ENCODE data around the gene CSNK1E. TPM values are rescaled to one million over a fixed set of nuclear protein-coding genes. Genes with fewer than 3 reads are reported as not detected.

The CSNK1E gene
- total and polyA plus RNA-seq, 10 of the 15 experiments (the other 5 are each of a cell fraction or from before 2014, with no cell fraction given), result 5.9 to 107 (median 64.9) TPM

DNA sequence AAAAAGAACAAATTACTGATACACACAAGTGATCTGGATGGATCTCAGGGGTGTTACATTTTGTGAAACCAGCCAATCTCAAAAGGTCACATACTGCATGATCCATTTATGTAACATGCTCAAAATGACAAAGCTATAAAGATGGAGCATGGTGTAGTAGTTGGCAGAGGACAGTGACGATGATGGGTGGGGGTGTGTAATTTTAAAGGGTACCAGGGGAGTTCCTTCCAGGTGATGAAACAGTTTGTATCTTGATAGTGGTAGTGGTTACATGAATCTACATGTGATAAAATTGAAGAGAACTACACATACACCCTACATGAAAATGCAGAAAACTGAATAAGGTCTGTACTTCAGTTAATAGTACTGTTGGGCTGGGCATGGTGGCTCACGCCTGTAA lies 61.5 kb downstream of the CSNK1E start:
- DNase-seq (ENCODE audit: low read depth, low spot score) (no peak), ATAC-seq (no peak), FAIRE-seq (no peak)
- H3K4me1 ChIP-seq (ENCODE audit: control insufficient read depth, insufficient read depth, low read length), result peaks cover 16% of the 10 kb centered on the region
- BruUV-seq (replicated peaks), result no TSS peak
- no peaks in the 10 kb centered on the region for H4K20me1 ChIP-seq (ENCODE audit: control insufficient read depth, insufficient read depth)
- WGBS (ENCODE audit: insufficient coverage, insufficient replicate concordance, low lambda C conversion rate, missing lambda C conversion rate), result 98% methylated on average over 2 of the region's 2 CpGs
- POLR2A ChIA-PET, result no interaction called here
- no peak overlapping the region for H3K4me2 ChIP-seq (ENCODE audit: control insufficient read depth, insufficient read depth)
- CTCF ChIA-PET, result interaction anchor here (1.9 kb wide), 1 partner anchor 203 kb away, joined by 4 read pairs; no protein-coding TSS in a partner anchor
- in situ Hi-C loops (cut with MboI) (no loop called here), intact Hi-C loops (cut with micrococcal nuclease; ENCODE audit: unreplicated experiment) (no loop called here)
- no peaks in the 10 kb centered on the region for H3K27me3 ChIP-seq (replicated peaks in 1 of 2; ENCODE audit: control insufficient read depth in 2 of 2, insufficient read depth in 2 of 2, low read length in 1 of 2)
- no peaks in the 10 kb centered on the region for H3K9me3 ChIP-seq (replicated peaks; ENCODE audit: control insufficient read depth, insufficient read depth, low read length)
- H3K4me3 ChIP-seq, result no peak overlapping the region
- RAD21 ChIA-PET (ENCODE audit: unreplicated experiment), result no interaction called here
- no peak overlapping the region for H3K9ac ChIP-seq (ENCODE audit: control insufficient read depth, insufficient read depth, low read length)
- H3K79me2 ChIP-seq (ENCODE audit: control insufficient read depth, insufficient read depth, low read length), result peaks cover 4% of the 10 kb centered on the region
- no peaks in the 10 kb centered on the region for H3K36me3 ChIP-seq (ENCODE audit: control insufficient read depth in 2 of 2, insufficient read depth in 2 of 2, low read length in 1 of 2)
- H2AFZ ChIP-seq (ENCODE audit: control insufficient read depth, low read depth, low read length), result no peak overlapping the region
- H3K27ac ChIP-seq (ENCODE audit: control insufficient read depth, insufficient read depth), result no peak overlapping the region
- SMC1A ChIA-PET (ENCODE audit: uncharacterized antibody, unreplicated experiment), result interaction anchor here (1.3 to 1.4 kb wide), 2 partner anchors 9 to 15 kb away, joined by 3 read pairs; no protein-coding TSS in a partner anchor
- TF ChIP-seq SIX5 (IDR thresholded peaks at IDR 0.05; ENCODE audit: low read depth, low read length, severe bottlenecking) (no peak), SMARCA5 (IDR thresholded peaks at IDR 0.05) (no peak), WRNIP1 (IDR thresholded peaks at IDR 0.05; ENCODE audit: borderline replicate concordance, low read depth, low read length) (no peak), NR2F1 (conservative IDR thresholded peaks at IDR 0.05) (no peak), SREBF2 (IDR thresholded peaks at IDR 0.05; ENCODE audit: low read length) (no peak), HCFC1 (IDR thresholded peaks at IDR 0.05; ENCODE audit: low read length) (no peak), ASH2L (IDR thresholded peaks at IDR 0.05; ENCODE audit: borderline replicate concordance, low read depth) (no peak), BCL11A (IDR thresholded peaks at IDR 0.05; ENCODE audit: low read depth, low read length) (no peak), RB1 (IDR thresholded peaks at IDR 0.05; ENCODE audit: borderline replicate concordance) (no peak), ZNF217 (IDR thresholded peaks at IDR 0.05) (no peak)
- TF ChIP-seq, protein P1, sequence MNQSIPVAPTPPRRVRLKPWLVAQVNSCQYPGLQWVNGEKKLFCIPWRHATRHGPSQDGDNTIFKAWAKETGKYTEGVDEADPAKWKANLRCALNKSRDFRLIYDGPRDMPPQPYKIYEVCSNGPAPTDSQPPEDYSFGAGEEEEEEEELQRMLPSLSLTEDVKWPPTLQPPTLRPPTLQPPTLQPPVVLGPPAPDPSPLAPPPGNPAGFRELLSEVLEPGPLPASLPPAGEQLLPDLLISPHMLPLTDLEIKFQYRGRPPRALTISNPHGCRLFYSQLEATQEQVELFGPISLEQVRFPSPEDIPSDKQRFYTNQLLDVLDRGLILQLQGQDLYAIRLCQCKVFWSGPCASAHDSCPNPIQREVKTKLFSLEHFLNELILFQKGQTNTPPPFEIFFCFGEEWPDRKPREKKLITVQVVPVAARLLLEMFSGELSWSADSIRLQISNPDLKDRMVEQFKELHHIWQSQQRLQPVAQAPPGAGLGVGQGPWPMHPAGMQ (IDR thresholded peaks at IDR 0.05; ENCODE audit: borderline replicate concordance), result no peak
- TF ChIP-seq, protein P2, sequence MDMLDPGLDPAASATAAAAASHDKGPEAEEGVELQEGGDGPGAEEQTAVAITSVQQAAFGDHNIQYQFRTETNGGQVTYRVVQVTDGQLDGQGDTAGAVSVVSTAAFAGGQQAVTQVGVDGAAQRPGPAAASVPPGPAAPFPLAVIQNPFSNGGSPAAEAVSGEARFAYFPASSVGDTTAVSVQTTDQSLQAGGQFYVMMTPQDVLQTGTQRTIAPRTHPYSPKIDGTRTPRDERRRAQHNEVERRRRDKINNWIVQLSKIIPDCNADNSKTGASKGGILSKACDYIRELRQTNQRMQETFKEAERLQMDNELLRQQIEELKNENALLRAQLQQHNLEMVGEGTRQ (IDR thresholded peaks at IDR 0.05; ENCODE audit: borderline replicate concordance, low read depth, low read length), result no peak
- TF ChIP-seq, protein P3, sequence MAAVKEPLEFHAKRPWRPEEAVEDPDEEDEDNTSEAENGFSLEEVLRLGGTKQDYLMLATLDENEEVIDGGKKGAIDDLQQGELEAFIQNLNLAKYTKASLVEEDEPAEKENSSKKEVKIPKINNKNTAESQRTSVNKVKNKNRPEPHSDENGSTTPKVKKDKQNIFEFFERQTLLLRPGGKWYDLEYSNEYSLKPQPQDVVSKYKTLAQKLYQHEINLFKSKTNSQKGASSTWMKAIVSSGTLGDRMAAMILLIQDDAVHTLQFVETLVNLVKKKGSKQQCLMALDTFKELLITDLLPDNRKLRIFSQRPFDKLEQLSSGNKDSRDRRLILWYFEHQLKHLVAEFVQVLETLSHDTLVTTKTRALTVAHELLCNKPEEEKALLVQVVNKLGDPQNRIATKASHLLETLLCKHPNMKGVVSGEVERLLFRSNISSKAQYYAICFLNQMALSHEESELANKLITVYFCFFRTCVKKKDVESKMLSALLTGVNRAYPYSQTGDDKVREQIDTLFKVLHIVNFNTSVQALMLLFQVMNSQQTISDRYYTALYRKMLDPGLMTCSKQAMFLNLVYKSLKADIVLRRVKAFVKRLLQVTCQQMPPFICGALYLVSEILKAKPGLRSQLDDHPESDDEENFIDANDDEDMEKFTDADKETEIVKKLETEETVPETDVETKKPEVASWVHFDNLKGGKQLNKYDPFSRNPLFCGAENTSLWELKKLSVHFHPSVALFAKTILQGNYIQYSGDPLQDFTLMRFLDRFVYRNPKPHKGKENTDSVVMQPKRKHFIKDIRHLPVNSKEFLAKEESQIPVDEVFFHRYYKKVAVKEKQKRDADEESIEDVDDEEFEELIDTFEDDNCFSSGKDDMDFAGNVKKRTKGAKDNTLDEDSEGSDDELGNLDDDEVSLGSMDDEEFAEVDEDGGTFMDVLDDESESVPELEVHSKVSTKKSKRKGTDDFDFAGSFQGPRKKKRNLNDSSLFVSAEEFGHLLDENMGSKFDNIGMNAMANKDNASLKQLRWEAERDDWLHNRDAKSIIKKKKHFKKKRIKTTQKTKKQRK (IDR thresholded peaks at IDR 0.05; ENCODE audit: low read depth, low read length), result no peak
